ENCODE results near the gene HDDC3. TPM values are rescaled to one million over a fixed set of nuclear protein-coding genes. Genes with fewer than 3 reads are reported as not detected.
A peak's percentile ranks its signal among the peaks of the same experiment; 100 is the strongest.

Gene HDDC3
- 10 to 100 TPM; 12.2 to 17.1 TPM for total RNA-seq
- long read RNA-seq, transcript HDDC3-202 (4 exons, 1,880 nt): major isoform, 5 of 8 reads
- long read RNA-seq, partial matches to known transcripts: 0 of 8 reads
- long read RNA-seq, other reads (novel, unspliced or antisense): 0 of 8 reads

GRCh38 chr15:90931828-90932659, at the start of gene HDDC3:
TSS of gene HDDC3 (minus strand) at chr15:90932549. CDS start at chr15:90932540, 9 bp downstream.
- peak; percentile 93 for DNase-seq
- intact Hi-C loops (cut with DNase I): loop anchor here in 1 of 2 donors (2.0 kb wide), 1 partner anchor 29 kb away; the partner anchor contains the start of gene MAN2A2
- ATAC-seq: peak; percentile 62 to 71

- ATAC-seq (no peak), DNase-seq (no peak)
- intact Hi-C loops (cut with DNase I): no loop called here
These were observed 49.8 kb upstream of the HDDC3 start for GRCh38 chr15:90982135-90982534.

DNA sequence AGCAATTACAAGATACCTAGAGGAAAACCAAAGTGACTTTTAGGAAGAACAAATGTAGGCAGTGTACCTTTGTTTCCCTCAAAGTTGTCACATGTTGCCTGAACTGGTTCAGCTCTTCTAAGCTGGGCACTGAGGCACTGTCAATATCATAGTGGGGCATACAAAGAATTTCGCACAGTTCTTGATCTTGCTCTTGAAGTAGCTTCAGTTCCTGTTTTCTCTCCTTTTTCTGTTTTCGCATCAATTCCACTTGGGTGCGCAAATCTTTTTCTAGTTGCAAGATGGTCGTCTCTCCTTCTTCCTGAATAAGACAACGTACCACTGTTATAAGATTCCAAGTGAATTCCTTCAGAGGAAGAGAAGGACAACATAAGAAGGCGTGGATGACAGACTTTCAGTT, 49.3 kb upstream of the HDDC3 start:
- no peak for DNase-seq
- intact Hi-C loops (cut with DNase I): no loop called here
- no peak for ATAC-seq

DNA sequence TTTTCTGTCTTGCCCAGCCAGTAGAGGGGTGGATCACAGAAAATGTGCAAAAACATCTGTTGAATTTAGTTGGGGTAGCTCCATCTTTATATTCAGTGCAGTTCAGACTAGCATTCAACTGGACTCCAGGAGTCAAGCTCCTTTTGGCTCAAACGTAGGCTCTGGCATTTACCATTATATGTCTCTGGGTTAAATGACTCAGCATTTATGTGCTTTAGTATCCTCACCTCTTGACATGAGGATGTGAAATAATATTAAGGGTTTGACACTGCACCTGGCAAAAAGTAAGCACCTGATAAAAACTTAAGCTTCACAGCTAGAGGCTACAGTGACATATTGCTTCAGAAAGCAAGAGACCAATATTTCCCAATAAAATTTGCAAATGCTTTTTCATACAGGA, 47.2 kb upstream of the HDDC3 start:
- intact Hi-C loops (cut with DNase I): no loop called here
- ATAC-seq (no peak), DNase-seq (no peak)

- intact Hi-C loops (cut with DNase I): no loop called here
- no peak for DNase-seq
- no peak for ATAC-seq
These were observed 41.9 kb upstream of the HDDC3 start for GRCh38 chr15:90974216-90974615.

- intact Hi-C loops (cut with DNase I): no loop called here
- DNase-seq (no peak), ATAC-seq (no peak)
These were observed 39.8 kb upstream of the HDDC3 start for GRCh38 chr15:90972133-90972532.

DNA sequence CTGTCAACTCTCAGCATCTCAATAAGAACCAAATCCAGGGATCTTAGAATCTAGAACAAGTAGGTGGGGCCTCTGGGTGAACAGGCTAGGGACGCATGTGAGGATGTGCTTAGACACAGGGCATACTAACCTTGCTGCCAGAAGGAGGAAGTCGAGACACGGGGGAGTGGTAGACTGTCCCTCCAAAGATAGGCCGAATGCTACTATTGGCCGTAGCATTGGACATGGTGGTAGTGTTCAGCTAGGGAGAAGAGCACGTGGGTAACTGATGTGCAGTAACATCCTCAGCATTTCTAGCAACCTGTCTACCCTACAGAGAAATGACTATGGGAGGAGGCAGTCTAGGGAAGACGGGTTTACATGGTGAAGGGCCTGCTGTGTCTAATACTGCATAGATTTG, 37.9 kb upstream of the HDDC3 start:
- ATAC-seq (no peak), DNase-seq (no peak)

GRCh38 chr15:90968434-90968833, 36.1 kb upstream of the HDDC3 start:
- no peak for DNase-seq
- intact Hi-C loops (cut with DNase I): no loop called here

More for the DNA sequence above, 37.9 kb upstream of the HDDC3 start:
- intact Hi-C loops (cut with DNase I): no loop called here

GRCh38 chr15:90967206-90967605, 34.9 kb upstream of the HDDC3 start:
- ATAC-seq (no peak), DNase-seq (no peak)
- intact Hi-C loops (cut with DNase I): no loop called here

More at GRCh38 chr15:90968434-90968833, 36.1 kb upstream of the HDDC3 start:
- ATAC-seq: no peak

DNA sequence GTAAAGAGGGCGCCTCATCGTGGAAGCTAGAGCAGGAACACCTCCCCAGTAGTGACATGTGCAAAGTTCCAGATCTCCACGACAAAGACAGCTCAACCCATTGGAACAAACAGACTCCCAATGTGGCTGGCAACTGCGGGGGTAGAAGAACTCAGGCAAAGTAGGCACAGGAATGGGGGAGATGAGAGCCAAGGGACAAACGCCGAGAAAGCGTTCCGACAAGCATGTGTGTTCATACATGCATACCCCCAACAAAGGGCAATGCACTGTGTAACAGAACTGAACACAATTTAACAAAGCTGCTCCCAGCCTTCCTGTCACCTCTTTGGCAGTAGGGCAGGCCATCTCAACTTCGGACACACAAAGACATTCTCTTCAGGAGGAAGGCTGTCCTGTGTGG, 33.9 kb upstream of the HDDC3 start:
- intact Hi-C loops (cut with DNase I): no loop called here
- ATAC-seq: no peak

GRCh38 chr15:90962021-90962420, 29.7 kb upstream of the HDDC3 start:
- intact Hi-C loops (cut with DNase I): no loop called here
- DNase-seq (no peak), ATAC-seq (no peak)

More for the DNA sequence above, 33.9 kb upstream of the HDDC3 start:
- no peak for DNase-seq

DNA sequence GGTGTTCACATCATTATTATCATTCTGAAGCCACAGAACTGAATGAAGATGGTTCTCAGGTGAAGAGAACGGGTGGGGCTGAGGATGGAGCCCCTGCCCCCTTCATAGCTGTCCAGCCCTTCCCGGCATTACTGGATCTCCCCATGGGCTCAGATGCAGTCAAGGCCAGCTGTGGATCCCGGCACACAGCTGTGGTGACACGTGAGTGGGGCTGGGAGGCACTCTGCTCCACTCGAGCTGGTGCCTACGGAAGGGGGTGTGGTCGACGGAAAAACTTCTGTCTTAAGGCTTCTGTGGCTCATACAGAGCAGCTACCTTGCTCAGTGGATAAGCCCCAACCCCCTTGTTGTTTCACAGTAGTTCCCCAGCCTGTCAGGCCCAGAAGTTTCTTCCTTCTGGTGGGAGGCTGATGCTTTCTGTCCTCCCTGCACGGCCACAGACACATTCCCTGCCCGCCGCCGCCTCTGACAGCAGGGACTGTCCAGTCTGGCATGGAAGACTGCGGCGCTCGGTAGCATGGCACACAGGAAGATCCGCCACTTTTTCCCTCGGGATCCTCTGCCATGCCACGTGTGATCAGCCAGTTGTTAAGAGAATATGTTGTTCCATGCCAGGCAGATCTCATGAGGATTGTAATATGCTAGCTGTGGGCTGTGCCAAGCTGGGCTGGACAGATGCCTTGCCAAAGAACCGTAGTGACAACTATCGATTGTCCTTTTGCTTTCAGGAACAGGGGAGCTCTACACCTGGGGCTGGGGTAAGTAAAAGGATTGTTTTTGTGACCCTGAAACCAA, 28.1 kb upstream of the HDDC3 start:
- ATAC-seq (no peak), DNase-seq (no peak)
- intact Hi-C loops (cut with DNase I): no loop called here

DNA sequence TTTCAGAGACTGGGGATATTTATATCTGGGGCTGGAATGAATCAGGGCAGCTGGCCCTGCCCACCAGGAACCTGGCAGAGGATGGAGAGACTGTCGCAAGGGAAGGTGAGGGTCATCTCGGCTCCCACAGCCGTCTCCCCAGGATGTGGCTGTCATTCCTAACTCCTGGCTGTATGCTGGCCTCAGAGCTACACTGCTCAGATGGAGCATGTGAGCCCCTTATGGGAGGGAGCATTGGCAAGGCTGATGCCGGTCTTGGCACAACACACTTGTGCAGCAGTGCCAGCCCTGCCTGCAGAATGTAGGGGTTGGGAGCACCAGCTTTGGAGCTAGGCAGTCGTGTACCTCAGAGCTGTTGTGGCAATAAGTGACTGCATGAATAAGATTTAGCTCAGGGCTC, 27.5 kb upstream of the HDDC3 start:
- intact Hi-C loops (cut with DNase I): loop anchor here (5.0 to 10.0 kb wide), 2 partner anchors 65 to 312 kb away; partner anchors contain the start of gene VPS33B (in 1 of the 2)
- peak; percentile 66 for DNase-seq
- ATAC-seq: peak; percentile 46 to 70

GRCh38 chr15:90959028-90959595, 26.8 kb upstream of the HDDC3 start:
- intact Hi-C loops (cut with DNase I): loop anchor here (5.0 to 10.0 kb wide), 2 partner anchors 66 to 313 kb away; partner anchors contain the start of gene VPS33B (in 1 of the 2)
- ATAC-seq (no peak), DNase-seq (no peak)

- DNase-seq (no peak), ATAC-seq (no peak)
- intact Hi-C loops (cut with DNase I): loop anchor here (2.0 to 10.0 kb wide), 3 partner anchors 67 to 315 kb away; partner anchors contain the start of gene VPS33B (in 1 of the 2)
These were observed 25.4 kb upstream of the HDDC3 start for GRCh38 chr15:90957791-90958190.

GRCh38 chr15:90957031-90957790, 24.9 kb upstream of the HDDC3 start:
- DNase-seq: no peak
- intact Hi-C loops (cut with DNase I): loop anchor here (2.0 to 10.0 kb wide), 3 partner anchors 68 to 315 kb away; partner anchors contain the start of gene VPS33B (in 1 of the 2)
- peak; percentile 5 to 11 for ATAC-seq

DNA sequence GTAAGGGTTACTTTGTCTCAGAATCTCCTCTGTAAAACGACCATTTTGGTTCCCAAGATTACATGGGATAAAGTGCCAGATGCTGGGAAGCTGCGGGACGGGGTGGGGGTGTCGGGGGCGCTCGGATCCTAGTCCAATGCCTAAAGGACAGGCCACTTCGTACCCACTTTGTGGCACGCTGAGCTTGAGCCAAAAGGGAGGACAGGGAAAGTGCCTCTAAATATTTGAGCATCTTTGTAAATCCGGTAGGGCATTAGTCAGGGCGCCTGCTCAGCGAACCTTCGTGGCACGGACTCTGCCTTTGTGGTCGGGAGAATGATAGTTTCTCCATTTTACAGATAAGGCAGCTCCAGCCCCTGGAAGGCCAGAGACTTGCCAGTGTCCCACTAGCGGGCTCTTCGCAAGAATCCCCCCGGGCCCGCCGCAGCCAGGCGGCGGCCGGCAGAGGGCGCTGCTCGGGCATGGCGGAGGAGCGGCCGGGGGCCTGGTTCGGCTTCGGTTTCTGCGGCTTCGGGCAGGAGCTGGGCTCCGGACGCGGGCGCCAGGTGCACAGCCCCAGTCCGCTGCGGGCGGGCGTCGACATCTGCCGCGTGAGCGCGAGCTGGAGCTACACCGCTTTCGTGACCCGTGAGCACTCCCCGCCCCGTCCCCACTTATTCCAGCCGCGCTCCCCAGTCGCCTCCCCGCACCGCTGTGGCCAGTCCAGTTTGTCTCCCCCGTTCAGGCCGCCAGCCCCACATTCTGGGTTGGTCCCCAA, 24.1 kb upstream of the HDDC3 start:
- intact Hi-C loops (cut with DNase I): loop anchor here (2.0 to 10.0 kb wide), 3 partner anchors 68 to 316 kb away; partner anchors contain the start of gene VPS33B (in 1 of the 2)
- peak; percentile 79 for DNase-seq
- peak; percentile 39 to 43 for ATAC-seq

All from left cardiac atrium (tissue), 4 donors.